ENCODE measurements around the gene RALA.

The RALA gene

GRCh38 chr7:39697483-39697882 is 74.1 kb downstream of the RALA start:
- no peaks in the 10 kb centered on the region for H3K4me1 ChIP-seq (ENCODE audit: control insufficient read depth, insufficient read depth, low read depth, low read length)
- H4K8ac ChIP-seq (ENCODE audit: low read length), result no peak overlapping the region
- no peak overlapping the region for H3K23ac ChIP-seq (ENCODE audit: low read length in 2 of 2)
- no peak overlapping the region for H3K4me3 ChIP-seq (ENCODE audit: insufficient read depth in 1 of 2, low read depth in 1 of 2, low read length in 2 of 2)
- peaks cover 8 to 86% of the 10 kb centered on the region in 2 experiments for H3K36me3 ChIP-seq (ENCODE audit: control insufficient read depth in 1 of 2, insufficient read depth in 2 of 2, low read depth in 1 of 2, low read length in 2 of 2)
- no peak overlapping the region for H2BK12ac ChIP-seq (ENCODE audit: low read length in 2 of 2)
- H3K9ac ChIP-seq (ENCODE audit: low read length), result no peak overlapping the region
- no peak overlapping the region for H2BK5ac ChIP-seq (ENCODE audit: low read depth, low read length, poor library complexity, severe bottlenecking)
- no peak overlapping the region for H3K18ac ChIP-seq (ENCODE audit: low read depth in 1 of 2, low read length in 2 of 2)
- H3K14ac ChIP-seq (ENCODE audit: low read length in 2 of 2), result no peak overlapping the region
- H3K27ac ChIP-seq (ENCODE audit: low read length, poor library complexity, severe bottlenecking), result no peak overlapping the region
- H3K9me3 ChIP-seq (ENCODE audit: control insufficient read depth, low read length), result no peaks in the 10 kb centered on the region
- no peak overlapping the region for H2BK120ac ChIP-seq (ENCODE audit: low read depth, low read length)
- H3K27me3 ChIP-seq (ENCODE audit: control insufficient read depth in 1 of 2, insufficient read depth in 1 of 2, low read length in 2 of 2), result no peaks in the 10 kb centered on the region
- DNase-seq, result no peak
- no peak overlapping the region for H4K91ac ChIP-seq (ENCODE audit: low read length)
- no peak overlapping the region for H2BK15ac ChIP-seq (ENCODE audit: low read depth, poor library complexity, severe bottlenecking)
- no peak overlapping the region for H3K4ac ChIP-seq (ENCODE audit: low read depth in 1 of 2, low read length in 2 of 2)
- H3K79me1 ChIP-seq (replicated peaks; ENCODE audit: low read length, poor library complexity, severe bottlenecking), result peaks cover 19% of the 10 kb centered on the region
- H2AK5ac ChIP-seq (ENCODE audit: low read length, severe bottlenecking), result no peak overlapping the region
- no peak overlapping the region for H2AFZ ChIP-seq (ENCODE audit: low read depth, low read length)
- H3K4me2 ChIP-seq (ENCODE audit: low read length, poor library complexity, severe bottlenecking), result no peak overlapping the region
- 100% methylated on average over 1 of the region's 1 CpG for WGBS

- no peaks in the 10 kb centered on the region for H3K4me1 ChIP-seq (ENCODE audit: control insufficient read depth, insufficient read depth, low read depth, low read length)
- peaks cover 17% of the 10 kb centered on the region for H3K79me1 ChIP-seq (replicated peaks; ENCODE audit: low read length, poor library complexity, severe bottlenecking)
- 90% methylated on average over 1 of the region's 2 CpGs for WGBS
- peaks cover 8 to 80% of the 10 kb centered on the region in 2 experiments for H3K36me3 ChIP-seq (ENCODE audit: control insufficient read depth in 1 of 2, insufficient read depth in 2 of 2, low read depth in 1 of 2, low read length in 2 of 2)
- H3K4ac ChIP-seq (ENCODE audit: low read depth in 1 of 2, low read length in 2 of 2), result no peak overlapping the region
- no peak overlapping the region for H2BK120ac ChIP-seq (ENCODE audit: low read depth, low read length)
- no peaks in the 10 kb centered on the region for H3K9me3 ChIP-seq (ENCODE audit: control insufficient read depth, low read length)
- no peak overlapping the region for H2AK5ac ChIP-seq (ENCODE audit: low read length, severe bottlenecking)
- no peak overlapping the region for H4K91ac ChIP-seq (ENCODE audit: low read length)
- H3K9ac ChIP-seq (ENCODE audit: low read length), result no peak overlapping the region
- no peak overlapping the region for H3K23ac ChIP-seq (ENCODE audit: low read length in 2 of 2)
- no peak overlapping the region for H2BK12ac ChIP-seq (ENCODE audit: low read length in 2 of 2)
- H2AFZ ChIP-seq (ENCODE audit: low read depth, low read length), result no peak overlapping the region
- DNase-seq, result no peak
- H3K27ac ChIP-seq (ENCODE audit: low read length, poor library complexity, severe bottlenecking), result no peak overlapping the region
- no peak overlapping the region for H2BK15ac ChIP-seq (ENCODE audit: low read depth, poor library complexity, severe bottlenecking)
- no peak overlapping the region for H3K18ac ChIP-seq (ENCODE audit: low read depth in 1 of 2, low read length in 2 of 2)
- no peak overlapping the region for H2BK5ac ChIP-seq (ENCODE audit: low read depth, low read length, poor library complexity, severe bottlenecking)
- no peak overlapping the region for H4K8ac ChIP-seq (ENCODE audit: low read length)
- no peak overlapping the region for H3K4me2 ChIP-seq (ENCODE audit: low read length, poor library complexity, severe bottlenecking)
- no peaks in the 10 kb centered on the region for H3K27me3 ChIP-seq (ENCODE audit: control insufficient read depth in 1 of 2, insufficient read depth in 1 of 2, low read length in 2 of 2)
- H3K14ac ChIP-seq (ENCODE audit: low read length in 2 of 2), result no peak overlapping the region
- no peak overlapping the region for H3K4me3 ChIP-seq (ENCODE audit: insufficient read depth in 1 of 2, low read depth in 1 of 2, low read length in 2 of 2)
Observed at GRCh38 chr7:39700165-39700564, 76.8 kb downstream of the RALA start.

GRCh38 chr7:39700932-39701331 is 77.6 kb downstream of the RALA start:
- DNase-seq, result no peak
- Histone ChIP-seq H3K4me2 (ENCODE audit: low read length, poor library complexity, severe bottlenecking) (no peak overlapping the region), H3K9ac (ENCODE audit: low read length) (no peak overlapping the region)

GRCh38 chr7:39702133-39702532 is 78.8 kb downstream of the RALA start:
- 100% methylated on average over 2 of the region's 4 CpGs for whole genome bisulfite sequencing
- Histone ChIP-seq H2BK12ac (ENCODE audit: low read length in 2 of 2) (no peak overlapping the region), H3K14ac (ENCODE audit: low read length in 2 of 2) (no peak overlapping the region), H2AFZ (ENCODE audit: low read depth, low read length) (no peak overlapping the region), H3K18ac (ENCODE audit: low read depth in 1 of 2, low read length in 2 of 2) (no peak overlapping the region), H3K9ac (ENCODE audit: low read length) (no peak overlapping the region), H3K23ac (ENCODE audit: low read length in 2 of 2) (no peak overlapping the region), H2AK5ac (ENCODE audit: low read length, severe bottlenecking) (no peak overlapping the region), H3K79me1 (replicated peaks; ENCODE audit: low read length, poor library complexity, severe bottlenecking) (peaks cover 15% of the 10 kb centered on the region), H4K8ac (ENCODE audit: low read length) (no peak overlapping the region), H3K4me2 (ENCODE audit: low read length, poor library complexity, severe bottlenecking) (no peak overlapping the region), H2BK15ac (ENCODE audit: low read depth, poor library complexity, severe bottlenecking) (no peak overlapping the region), H3K27ac (ENCODE audit: low read length, poor library complexity, severe bottlenecking) (no peak overlapping the region), H2BK120ac (ENCODE audit: low read depth, low read length) (no peak overlapping the region), H3K36me3 (ENCODE audit: control insufficient read depth in 1 of 2, insufficient read depth in 2 of 2, low read depth in 1 of 2, low read length in 2 of 2) (peaks cover 8 to 82% of the 10 kb centered on the region in 2 experiments), H3K27me3 (ENCODE audit: control insufficient read depth in 1 of 2, insufficient read depth in 1 of 2, low read length in 2 of 2) (no peaks in the 10 kb centered on the region), H3K4me3 (ENCODE audit: insufficient read depth in 1 of 2, low read depth in 1 of 2, low read length in 2 of 2) (no peak overlapping the region), H4K91ac (ENCODE audit: low read length) (no peak overlapping the region), H3K4me1 (ENCODE audit: control insufficient read depth, insufficient read depth, low read depth, low read length) (no peaks in the 10 kb centered on the region), H3K4ac (ENCODE audit: low read depth in 1 of 2, low read length in 2 of 2) (no peak overlapping the region), H3K9me3 (ENCODE audit: control insufficient read depth, low read length) (no peaks in the 10 kb centered on the region), H2BK5ac (ENCODE audit: low read depth, low read length, poor library complexity, severe bottlenecking) (no peak overlapping the region)
- no peak for DNase-seq

More at GRCh38 chr7:39700932-39701331, 77.6 kb downstream of the RALA start:
- Histone ChIP-seq H2BK15ac (ENCODE audit: low read depth, poor library complexity, severe bottlenecking) (no peak overlapping the region), H3K27me3 (ENCODE audit: control insufficient read depth in 1 of 2, insufficient read depth in 1 of 2, low read length in 2 of 2) (no peaks in the 10 kb centered on the region), H3K79me1 (replicated peaks; ENCODE audit: low read length, poor library complexity, severe bottlenecking) (peaks cover 17% of the 10 kb centered on the region), H3K18ac (ENCODE audit: low read depth in 1 of 2, low read length in 2 of 2) (no peak overlapping the region), H4K8ac (ENCODE audit: low read length) (no peak overlapping the region), H3K4me1 (ENCODE audit: control insufficient read depth, insufficient read depth, low read depth, low read length) (no peaks in the 10 kb centered on the region), H2BK5ac (ENCODE audit: low read depth, low read length, poor library complexity, severe bottlenecking) (no peak overlapping the region), H3K4me3 (ENCODE audit: insufficient read depth in 1 of 2, low read depth in 1 of 2, low read length in 2 of 2) (no peak overlapping the region), H4K91ac (ENCODE audit: low read length) (no peak overlapping the region), H3K23ac (ENCODE audit: low read length in 2 of 2) (no peak overlapping the region), H3K27ac (ENCODE audit: low read length, poor library complexity, severe bottlenecking) (no peak overlapping the region), H2BK12ac (ENCODE audit: low read length in 2 of 2) (no peak overlapping the region), H2AK5ac (ENCODE audit: low read length, severe bottlenecking) (no peak overlapping the region), H3K36me3 (ENCODE audit: control insufficient read depth in 1 of 2, insufficient read depth in 2 of 2, low read depth in 1 of 2, low read length in 2 of 2) (peaks cover 8 to 82% of the 10 kb centered on the region in 2 experiments), H3K9me3 (ENCODE audit: control insufficient read depth, low read length) (no peaks in the 10 kb centered on the region), H3K14ac (ENCODE audit: low read length in 2 of 2) (no peak overlapping the region), H2BK120ac (ENCODE audit: low read depth, low read length) (no peak overlapping the region), H2AFZ (ENCODE audit: low read depth, low read length) (no peak overlapping the region), H3K4ac (ENCODE audit: low read depth in 1 of 2, low read length in 2 of 2) (no peak overlapping the region)
- 97% methylated on average over 7 of the region's 8 CpGs for WGBS
